Measurements from ENCODE around the gene MTMR4.

DNA sequence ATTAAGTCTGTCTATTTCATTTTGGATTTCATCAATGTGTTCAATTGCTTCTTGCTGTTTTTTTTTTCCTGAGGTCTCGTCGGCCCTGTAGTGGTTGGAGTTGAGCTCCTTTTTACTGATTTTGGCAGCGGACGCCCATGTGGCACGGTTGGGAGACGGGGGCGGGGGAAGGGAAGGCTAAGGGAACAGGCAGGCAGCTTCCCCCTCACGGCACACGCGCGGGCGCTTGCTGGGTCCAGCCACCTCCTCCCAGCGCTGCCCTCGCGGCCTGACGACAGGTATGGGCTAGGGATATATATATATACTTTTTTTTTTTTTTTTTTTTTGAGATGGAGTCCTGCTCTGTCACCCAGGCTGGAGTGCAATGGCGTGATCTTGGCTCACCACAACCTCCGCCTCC, 37.6 kb downstream of the MTMR4 start:
- no peak for TF ChIP-seq EP300 (IDR thresholded peaks at IDR 0.05)
- TF ChIP-seq, protein P1, sequence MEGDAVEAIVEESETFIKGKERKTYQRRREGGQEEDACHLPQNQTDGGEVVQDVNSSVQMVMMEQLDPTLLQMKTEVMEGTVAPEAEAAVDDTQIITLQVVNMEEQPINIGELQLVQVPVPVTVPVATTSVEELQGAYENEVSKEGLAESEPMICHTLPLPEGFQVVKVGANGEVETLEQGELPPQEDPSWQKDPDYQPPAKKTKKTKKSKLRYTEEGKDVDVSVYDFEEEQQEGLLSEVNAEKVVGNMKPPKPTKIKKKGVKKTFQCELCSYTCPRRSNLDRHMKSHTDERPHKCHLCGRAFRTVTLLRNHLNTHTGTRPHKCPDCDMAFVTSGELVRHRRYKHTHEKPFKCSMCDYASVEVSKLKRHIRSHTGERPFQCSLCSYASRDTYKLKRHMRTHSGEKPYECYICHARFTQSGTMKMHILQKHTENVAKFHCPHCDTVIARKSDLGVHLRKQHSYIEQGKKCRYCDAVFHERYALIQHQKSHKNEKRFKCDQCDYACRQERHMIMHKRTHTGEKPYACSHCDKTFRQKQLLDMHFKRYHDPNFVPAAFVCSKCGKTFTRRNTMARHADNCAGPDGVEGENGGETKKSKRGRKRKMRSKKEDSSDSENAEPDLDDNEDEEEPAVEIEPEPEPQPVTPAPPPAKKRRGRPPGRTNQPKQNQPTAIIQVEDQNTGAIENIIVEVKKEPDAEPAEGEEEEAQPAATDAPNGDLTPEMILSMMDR (IDR thresholded peaks at IDR 0.05): no peak
- TF ChIP-seq POLR2A (IDR thresholded peaks at IDR 0.05): no peak

Measured in tibial nerve (tissue), 4 donors.